ENCODE measurements around the gene SYCP2L.

DNA sequence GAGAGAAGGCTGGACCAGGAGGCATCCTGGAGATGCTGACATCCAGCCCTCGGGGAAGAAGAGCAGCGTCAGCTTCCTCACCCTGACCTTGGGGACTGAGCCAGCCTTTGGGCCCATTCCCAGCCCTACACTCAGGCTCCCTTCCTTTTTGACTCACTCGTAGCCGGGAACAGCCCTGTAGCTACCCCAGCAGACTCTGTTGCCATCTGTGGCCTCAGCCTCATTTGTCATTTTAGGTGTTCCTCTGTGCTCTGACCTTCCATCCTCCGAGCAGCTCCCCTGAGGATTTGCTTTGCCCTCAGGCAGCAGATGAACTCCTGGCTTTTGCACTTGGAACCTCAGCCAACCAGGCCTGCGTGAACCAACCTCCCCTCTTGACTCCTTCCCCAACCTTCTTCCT lies 89.7 kb downstream of the SYCP2L start:
- TF ChIP-seq, protein P1, sequence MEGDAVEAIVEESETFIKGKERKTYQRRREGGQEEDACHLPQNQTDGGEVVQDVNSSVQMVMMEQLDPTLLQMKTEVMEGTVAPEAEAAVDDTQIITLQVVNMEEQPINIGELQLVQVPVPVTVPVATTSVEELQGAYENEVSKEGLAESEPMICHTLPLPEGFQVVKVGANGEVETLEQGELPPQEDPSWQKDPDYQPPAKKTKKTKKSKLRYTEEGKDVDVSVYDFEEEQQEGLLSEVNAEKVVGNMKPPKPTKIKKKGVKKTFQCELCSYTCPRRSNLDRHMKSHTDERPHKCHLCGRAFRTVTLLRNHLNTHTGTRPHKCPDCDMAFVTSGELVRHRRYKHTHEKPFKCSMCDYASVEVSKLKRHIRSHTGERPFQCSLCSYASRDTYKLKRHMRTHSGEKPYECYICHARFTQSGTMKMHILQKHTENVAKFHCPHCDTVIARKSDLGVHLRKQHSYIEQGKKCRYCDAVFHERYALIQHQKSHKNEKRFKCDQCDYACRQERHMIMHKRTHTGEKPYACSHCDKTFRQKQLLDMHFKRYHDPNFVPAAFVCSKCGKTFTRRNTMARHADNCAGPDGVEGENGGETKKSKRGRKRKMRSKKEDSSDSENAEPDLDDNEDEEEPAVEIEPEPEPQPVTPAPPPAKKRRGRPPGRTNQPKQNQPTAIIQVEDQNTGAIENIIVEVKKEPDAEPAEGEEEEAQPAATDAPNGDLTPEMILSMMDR (IDR thresholded peaks at IDR 0.05): no peak
- no peak for TF ChIP-seq ZFX (IDR thresholded peaks at IDR 0.05; ENCODE audit: borderline replicate concordance)
